DND-41 (cell line): Measurements from ENCODE around the gene CENPP.

ENCODE experiments used
- ATAC-seq: fragments of 200-7000 bp; cut with Tn5 transposase; 3 replicates; pipeline ENCODE4 v1.9.1; 2021; ENCODE audit warnings: low read depth; ENCODE audit not compliant: insufficient read depth
- DNase-seq: peaks from one replicate; pipeline ENCODE4 v3.0.0-alpha.2; 2020
- H2AFZ ChIP-seq: 2 replicates; pipeline ENCODE4 v1.6.0; 2012; ENCODE audit warnings: low read depth, low read length
- H3K27ac ChIP-seq: 2 replicates; pipeline ENCODE4 v1.5.1; 2012; ENCODE audit warnings: low read length, inconsistent platforms
- H3K27me3 ChIP-seq: fragments of 200-600 bp; sonication (generic); 2 replicates; pipeline ENCODE4 v1.6.0; 2012; ENCODE audit warnings: low read length, mild to moderate bottlenecking, inconsistent platforms; ENCODE audit not compliant: insufficient read depth, poor library complexity
- H3K36me3 ChIP-seq: 2 replicates; pipeline ENCODE4 v1.5.1; 2012; ENCODE audit warnings: low read length, inconsistent platforms; ENCODE audit not compliant: insufficient read depth
- H3K4me1 ChIP-seq: 2 replicates; pipeline ENCODE4 v1.5.1; 2012; ENCODE audit warnings: mild to moderate bottlenecking, low read length; ENCODE audit not compliant: insufficient read depth
- H3K4me2 ChIP-seq: 2 replicates; pipeline ENCODE4 v1.6.0; 2012; ENCODE audit warnings: mild to moderate bottlenecking, moderate library complexity, low read length, inconsistent platforms; ENCODE audit not compliant: insufficient read depth
- H3K4me3 ChIP-seq, 2 experiments: fragments of 200-600 bp in 1 of 2; shearing (Covaris generic) in 1 of 2; 2 replicates each; pipeline ENCODE4 v1.5.1; 2012 to 2016; ENCODE audit warnings: inconsistent platforms in 2 of 2, low read length in 2 of 2, mild to moderate bottlenecking in 2 of 2, low read depth in 1 of 2, moderate library complexity in 1 of 2
- H3K79me2 ChIP-seq: 2 replicates; pipeline ENCODE4 v1.6.0; 2012; ENCODE audit warnings: low read length, inconsistent platforms; ENCODE audit not compliant: insufficient read depth
- H3K9ac ChIP-seq: 2 replicates; pipeline ENCODE4 v1.6.0; 2012; ENCODE audit warnings: low read depth, mild to moderate bottlenecking, inconsistent platforms, low read length, moderate library complexity
- H3K9me3 ChIP-seq: 2 replicates; pipeline ENCODE4 v1.5.1; 2012; ENCODE audit warnings: low read length, moderate library complexity, mild to moderate bottlenecking, inconsistent platforms; ENCODE audit not compliant: insufficient read depth, severe bottlenecking
- H4K20me1 ChIP-seq: 2 replicates; pipeline ENCODE4 v1.6.0; 2012; ENCODE audit warnings: low read length; ENCODE audit not compliant: insufficient read depth
- CTCF ChIP-seq: IDR thresholded peaks from 2 replicates; pipeline ENCODE4 v1.5.1; 2012; ENCODE audit warnings: borderline replicate concordance, low read length, moderate library complexity, mild to moderate bottlenecking; ENCODE audit not compliant: poor library complexity, severe bottlenecking; ENCODE audit errors: extremely low read depth
- EZH2 ChIP-seq: IDR thresholded peaks from 3 replicates; pipeline ENCODE4 v1.6.1; 2012; ENCODE audit warnings: borderline replicate concordance, low read depth, mild to moderate bottlenecking, moderate library complexity, low read length, inconsistent platforms; ENCODE audit not compliant: severe bottlenecking

The CENPP gene

GRCh38 chr9:92599938-92600461 is 274.2 kb downstream of the CENPP start:
- no peak for ATAC-seq
- no peaks in the 10 kb centered on the region for H3K36me3 ChIP-seq
- no peak for TF ChIP-seq CTCF
- TF ChIP-seq EZH2, result no peak

DNA sequence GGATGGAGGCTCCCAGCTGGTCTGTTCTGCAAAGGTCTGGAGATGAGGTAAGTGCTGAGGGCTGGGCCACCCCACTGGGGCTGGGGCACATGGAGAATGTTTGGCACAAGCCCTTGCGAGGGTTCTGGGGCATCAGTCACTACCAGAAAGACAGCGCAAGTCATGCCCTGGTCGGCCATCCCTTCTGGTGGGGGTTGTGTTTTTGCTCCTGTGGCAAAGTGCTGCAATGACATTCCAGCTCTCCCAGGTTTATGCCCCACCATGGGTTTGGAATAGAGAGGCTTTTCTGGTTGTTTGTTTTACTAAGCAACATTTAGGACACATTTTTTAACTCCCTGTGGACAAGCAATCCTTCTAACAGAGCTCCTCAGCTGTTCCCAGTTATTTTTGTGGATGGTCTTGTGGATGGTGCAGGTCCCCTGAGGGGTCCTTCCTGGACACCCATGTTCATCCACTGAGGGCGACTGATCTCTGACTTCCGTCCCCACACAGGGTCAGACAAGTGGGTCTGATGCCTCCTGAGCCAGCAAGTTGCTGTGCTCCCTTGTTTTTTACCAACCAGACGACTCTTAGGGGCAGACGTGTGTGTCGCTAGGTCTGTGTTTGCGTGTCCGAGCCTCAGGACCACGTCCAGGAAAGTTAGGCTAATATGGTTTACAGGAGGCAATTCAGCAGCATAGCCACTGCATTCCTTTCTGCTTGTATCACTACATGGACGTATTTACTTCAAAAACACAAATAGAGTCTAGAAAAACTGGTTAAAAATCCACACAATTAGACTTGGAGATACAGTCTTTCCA is 274.9 kb downstream of the CENPP start:
- Histone ChIP-seq H3K4me2 (no peak overlapping the region), H3K27me3 (no peaks in the 10 kb centered on the region), H2AFZ (no peak overlapping the region), H3K9ac (no peak overlapping the region), H3K4me1 (no peaks in the 10 kb centered on the region), H3K79me2 (no peaks in the 10 kb centered on the region), H3K4me3 (no peak overlapping the region), H3K9me3 (peaks cover 8% of the 10 kb centered on the region), H4K20me1 (no peaks in the 10 kb centered on the region), H3K36me3 (no peaks in the 10 kb centered on the region), H3K27ac (no peak overlapping the region)
- no peak for DNase-seq
- TF ChIP-seq CTCF (no peak), EZH2 (no peak)
- ATAC-seq, result no peak

More at GRCh38 chr9:92599938-92600461, 274.2 kb downstream of the CENPP start:
- Histone ChIP-seq H3K9me3 (peaks cover 8% of the 10 kb centered on the region), H3K4me3 (no peak overlapping the region), H3K4me2 (no peak overlapping the region), H3K79me2 (no peaks in the 10 kb centered on the region), H3K9ac (no peak overlapping the region), H3K27ac (no peak overlapping the region), H4K20me1 (no peaks in the 10 kb centered on the region), H3K27me3 (no peaks in the 10 kb centered on the region), H3K4me1 (no peaks in the 10 kb centered on the region), H2AFZ (no peak overlapping the region)
- DNase-seq, result no peak

DNA sequence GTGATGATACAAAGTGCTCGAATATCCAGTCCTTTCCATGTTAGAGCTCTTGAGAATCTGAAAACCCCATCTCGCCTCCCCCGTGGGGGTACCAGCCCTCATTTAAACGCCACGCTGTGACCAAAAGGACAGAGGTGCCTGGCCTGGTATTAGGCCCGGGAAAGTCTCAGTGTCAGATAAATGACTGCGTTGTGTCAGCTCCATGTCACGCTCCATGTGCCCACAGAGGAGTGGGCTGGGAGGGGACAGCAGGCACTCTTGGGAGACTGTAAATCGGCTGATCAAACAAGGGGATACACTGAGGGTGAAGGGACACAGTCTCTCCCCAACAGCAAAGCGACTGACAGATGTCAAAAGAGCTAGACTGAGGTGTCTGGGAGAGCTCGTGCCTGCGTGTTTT is 275.7 kb downstream of the CENPP start:
- Histone ChIP-seq H3K36me3 (no peaks in the 10 kb centered on the region), H3K27me3 (no peaks in the 10 kb centered on the region), H3K9ac (no peak overlapping the region), H2AFZ (no peak overlapping the region), H3K4me2 (no peak overlapping the region), H4K20me1 (no peaks in the 10 kb centered on the region), H3K4me3 (no peak overlapping the region), H3K4me1 (no peaks in the 10 kb centered on the region), H3K27ac (no peak overlapping the region), H3K9me3 (peaks cover 8% of the 10 kb centered on the region), H3K79me2 (no peaks in the 10 kb centered on the region)
- TF ChIP-seq EZH2, result no peak
- TF ChIP-seq CTCF, result no peak
- DNase-seq (no peak), ATAC-seq (no peak)
